HL-60 (cell line): ENCODE data around the gene FAM124A.

Experiments
- DNase-seq, 2 experiments: peaks; one replicate each; pipeline ENCODE4 v3.0.0-alpha.2; 2010 to 2020; ENCODE audit warnings: low read depth in 1 of 2, low spot score in 1 of 2
- H3K27ac ChIP-seq: fragments of 250-450 bp; sonication (Bioruptor Pico); replicated peaks from 2 replicates; pipeline ENCODE4 v1.5.1; 2020; ENCODE audit warnings: mild to moderate bottlenecking, moderate library complexity
- H3K27me3 ChIP-seq: fragments of 250-450 bp; sonication (Bioruptor Pico); 2 replicates; pipeline ENCODE4 v1.5.1; 2021; ENCODE audit warnings: mild to moderate bottlenecking, moderate library complexity; ENCODE audit not compliant: insufficient read depth, poor library complexity, severe bottlenecking
- H3K4me3 ChIP-seq: replicated peaks from 2 replicates; pipeline ENCODE4 v1.5.1; 2011; ENCODE audit warnings: mild to moderate bottlenecking, control low read depth, low read length; ENCODE audit not compliant: insufficient read depth
- GABPA ChIP-seq: IDR thresholded peaks from 2 replicates; pipeline ENCODE4 v1.6.1; 2012; ENCODE audit warnings: low read depth
- POLR2AphosphoS5 ChIP-seq: IDR thresholded peaks from 2 replicates; pipeline ENCODE4 v1.6.1; 2012; ENCODE audit warnings: low read depth
- REST ChIP-seq: IDR thresholded peaks from 2 replicates; pipeline ENCODE4 v1.6.1; 2012; ENCODE audit warnings: low read depth; ENCODE audit not compliant: insufficient replicate concordance
- SPI1 ChIP-seq: IDR thresholded peaks from 2 replicates; pipeline ENCODE4 v1.6.1; 2012; ENCODE audit warnings: low read depth, mild to moderate bottlenecking, borderline replicate concordance
- TF ChIP-seq, protein P1 (sequence below): IDR thresholded peaks from one replicate; pipeline ENCODE4 v1.5.1; 2011; ENCODE audit warnings: low read length, control low read depth, inconsistent platforms; ENCODE audit not compliant: insufficient read depth

Gene FAM124A

DNA sequence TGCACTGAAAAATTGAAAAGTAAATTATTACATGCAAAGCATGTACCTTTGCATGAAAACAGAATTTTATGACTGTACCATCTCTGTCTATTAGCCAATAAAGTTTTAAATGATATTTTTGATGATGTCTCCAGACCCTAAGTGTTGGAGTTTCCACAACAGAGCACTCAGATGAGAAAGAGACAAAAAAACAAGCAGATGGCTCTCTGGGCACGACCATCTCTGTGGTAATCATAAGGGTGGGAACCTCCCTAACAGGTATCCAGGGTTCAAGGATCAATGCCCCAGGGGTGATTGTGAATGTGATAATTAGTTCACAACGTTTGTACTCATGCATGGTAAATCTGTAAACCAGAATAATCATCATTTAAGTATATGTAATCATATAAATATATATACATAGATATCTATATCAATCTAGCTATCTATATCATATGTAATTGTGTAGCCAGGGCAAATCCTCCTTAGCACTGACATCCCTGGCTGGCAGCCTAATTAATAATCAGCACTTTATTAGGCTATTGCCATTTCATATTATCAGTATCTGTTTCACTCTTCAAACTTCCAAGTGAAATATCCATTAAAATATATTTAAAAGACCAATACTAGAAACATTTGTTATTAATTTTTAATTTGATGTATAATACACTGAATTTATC, 41.2 kb upstream of the FAM124A start:
- no peak overlapping the region for H3K27ac ChIP-seq
- peaks cover 4% of the 10 kb centered on the region for H3K27me3 ChIP-seq
- TF ChIP-seq GABPA (no peak), SPI1 (no peak), REST (no peak), POLR2AphosphoS5 (no peak)
- TF ChIP-seq, protein P1, sequence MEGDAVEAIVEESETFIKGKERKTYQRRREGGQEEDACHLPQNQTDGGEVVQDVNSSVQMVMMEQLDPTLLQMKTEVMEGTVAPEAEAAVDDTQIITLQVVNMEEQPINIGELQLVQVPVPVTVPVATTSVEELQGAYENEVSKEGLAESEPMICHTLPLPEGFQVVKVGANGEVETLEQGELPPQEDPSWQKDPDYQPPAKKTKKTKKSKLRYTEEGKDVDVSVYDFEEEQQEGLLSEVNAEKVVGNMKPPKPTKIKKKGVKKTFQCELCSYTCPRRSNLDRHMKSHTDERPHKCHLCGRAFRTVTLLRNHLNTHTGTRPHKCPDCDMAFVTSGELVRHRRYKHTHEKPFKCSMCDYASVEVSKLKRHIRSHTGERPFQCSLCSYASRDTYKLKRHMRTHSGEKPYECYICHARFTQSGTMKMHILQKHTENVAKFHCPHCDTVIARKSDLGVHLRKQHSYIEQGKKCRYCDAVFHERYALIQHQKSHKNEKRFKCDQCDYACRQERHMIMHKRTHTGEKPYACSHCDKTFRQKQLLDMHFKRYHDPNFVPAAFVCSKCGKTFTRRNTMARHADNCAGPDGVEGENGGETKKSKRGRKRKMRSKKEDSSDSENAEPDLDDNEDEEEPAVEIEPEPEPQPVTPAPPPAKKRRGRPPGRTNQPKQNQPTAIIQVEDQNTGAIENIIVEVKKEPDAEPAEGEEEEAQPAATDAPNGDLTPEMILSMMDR: no peak
- DNase-seq: no peak
- H3K4me3 ChIP-seq: no peak overlapping the region

- TF ChIP-seq, protein P1: no peak
- no peak for TF ChIP-seq GABPA
- Histone ChIP-seq H3K27me3 (peaks cover 7% of the 10 kb centered on the region), H3K4me3 (no peak overlapping the region), H3K27ac (no peak overlapping the region)
- DNase-seq: no peak
Observed at GRCh38 chr13:51181786-51182383, 40.3 kb upstream of the FAM124A start.

GRCh38 chr13:51191743-51192142, 30.5 kb upstream of the FAM124A start:
- Histone ChIP-seq H3K27ac (no peak overlapping the region), H3K4me3 (no peak overlapping the region), H3K27me3 (peaks cover 2% of the 10 kb centered on the region)
- DNase-seq: no peak
- TF ChIP-seq SPI1: peak; percentile 88
- TF ChIP-seq GABPA: peak; percentile 66
- TF ChIP-seq, protein P1: no peak

GRCh38 chr13:51192348-51192747, 29.9 kb upstream of the FAM124A start:
- no peak for TF ChIP-seq POLR2AphosphoS5
- no peak for TF ChIP-seq GABPA
- no peak for TF ChIP-seq SPI1
- no peak for TF ChIP-seq REST
- TF ChIP-seq, protein P1: no peak
- Histone ChIP-seq H3K27me3 (no peaks in the 10 kb centered on the region), H3K27ac (no peak overlapping the region), H3K4me3 (no peak overlapping the region)
- no peak for DNase-seq
